Pancreas (tissue), 10 donors: ENCODE data around the gene C4A. TPM values are rescaled to one million over a fixed set of nuclear protein-coding genes. Genes with fewer than 3 reads are reported as not detected.
"Not testable (repeated sequence)": the region's sequence is repeated elsewhere in the genome, so short reads cannot be mapped to it uniquely, and the experiment has no call there.

ENCODE experiments used
- ATAC-seq, 4 donors: fragments of 200-7000 bp; cut with Tn5 transposase; one replicate each; pipeline versions ENCODE4 v1.8.0 to v1.9.1; 2020; ENCODE audit warnings: mild to moderate bottlenecking in 4 of 4, moderate library complexity in 4 of 4
- DNase-seq, 6 donors: peaks; one replicate each; pipeline ENCODE4 v3.0.0-alpha.2; 2020
- FAIRE-seq: peaks from 2 replicates; lab custom pipeline; 2012; peaks lifted over from hg19 to GRCh38; lab: Jason Lieb, UNC
- H3K27ac ChIP-seq, 4 donors: fragments of 200-600 bp; sonication (generic); 1 replicate in 3 of 4; 2 replicates in 1 of 4; pipeline versions ENCODE4 v1.5.0 to v1.8.0; 2020
- H3K27me3 ChIP-seq, 4 donors: fragments of 200-600 bp; one replicate each; pipeline ENCODE4 v1.8.0; 2021
- H3K36me3 ChIP-seq, 3 donors: fragments of 200-600 bp; sonication (generic) in 1 of 3; one replicate each; pipeline versions ENCODE4 v1.5.0 to v1.8.0; 2020 to 2021
- H3K4me1 ChIP-seq, 3 donors: fragments of 200-600 bp; one replicate each; pipeline ENCODE4 v1.8.0; 2021
- H3K4me3 ChIP-seq, 4 donors: fragments of 200-600 bp; sonication (generic) in 2 of 4; one replicate each; pipeline versions ENCODE4 v1.5.0 to v1.8.0; 2020 to 2021
- H3K9me3 ChIP-seq, 4 donors: fragments of 200-600 bp; one replicate each; pipeline ENCODE4 v1.8.0; 2021
- CTCF ChIP-seq, 4 donors: fragments of 200-600 bp; sonication (generic) in 3 of 4; IDR thresholded peaks; one replicate each; pipeline versions ENCODE4 v1.5.0 to v1.8.0; 2021; ENCODE audit warnings: antibody characterized with exemption in 4 of 4
- WGBS, 2 donors: extraction: QIAGEN DNeasy Blood & Tissue Kit; methylation state at CpG; one replicate each; pipeline ENCODE4 v1.1.7; 2013; 5-methylcytosine and 5-hydroxymethylcytosine counted together
- intact Hi-C, 3 donors: fragments of 100-400 bp; cut with DNase I; formaldehyde crosslinking; loops; one replicate each; pipeline versions ENCODE4 v1.11.1 to v1.14.2; 2022
- polyA plus RNA-seq, 2 donors: library from polyadenylated mRNA; stranded (reverse); fragments of 200-250 nt; gene quantifications; one replicate each; pipeline ENCODE4 v1.2.3, GENCODE V29; 2013
- total RNA-seq, 6 donors: library from RNA; stranded (reverse); fragmentation: NEBNext Ultra II Directional in 4 of 6; extraction: Animal tissue kit (Norgen Biotek cat#: 25700) in 4 of 6; gene quantifications; one replicate each; pipeline versions ENCODE4 v1.2.1 to v1.2.4, GENCODE V29; 2021 to 2023
- donor health status: healthy with polysubstance abuse.
- donor health status: DM: no; HTN: no; CAD: no; lungs with moderate emphysema.
- donor health status: DM: no; HTN: no; CAD: no.
- donor health status: control.
- donor health status: control.
- donor health status: Bipolar disorder and iron deficiency.
- donor health status: DM: yes; HTN: yes; CAD: no.
- donor health status: DM: no; HTN: no; CAD: no.
- donor health status: DM: no; HTN: no; CAD: no.
- donor health status: DM: yes; HTN: yes; CAD: no.

Gene C4A
- total RNA-seq (100 to 1,000 TPM in 3 of 6 donors, 10 to 100 TPM in 3; 14.0 to 789 (median 112) TPM), polyA plus RNA-seq (100 to 1,000 TPM in 1 of 2 donors, 10 to 100 TPM in 1; 40.3 to 130 TPM)

DNA sequence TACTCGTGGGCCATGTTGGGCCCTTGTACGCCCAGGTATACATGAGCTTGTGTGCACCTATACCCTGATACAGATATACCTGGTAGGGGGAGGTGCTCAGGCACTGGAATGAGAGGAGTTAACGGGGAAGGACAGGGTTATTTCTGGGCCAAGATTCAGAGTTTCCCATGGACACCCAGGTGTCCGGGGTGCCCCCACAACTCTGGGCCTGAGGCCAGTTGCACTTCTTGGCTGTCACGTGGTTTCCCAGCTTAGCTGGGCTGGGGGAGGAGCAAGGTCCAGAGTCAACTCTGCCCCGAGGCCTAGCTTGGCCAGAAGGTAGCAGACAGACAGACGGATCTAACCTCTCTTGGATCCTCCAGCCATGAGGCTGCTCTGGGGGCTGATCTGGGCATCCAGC lies at the start of gene C4A:
Gene C4A, plus strand, starts transcription at position 314 of the 400 bp plus-strand sequence. Its CDS starts 51 bp downstream, at position 365.
- H3K36me3 ChIP-seq, H3K27ac ChIP-seq, H3K27me3 ChIP-seq, H3K9me3 ChIP-seq, intact Hi-C loops, DNase-seq, FAIRE-seq, H3K4me1 ChIP-seq, H3K4me3 ChIP-seq: not testable (repeated sequence)
- no CpG with 5 or more reads among the region's 7 CpGs for WGBS, 2 donors
- ATAC-seq, result peak in 3 of 4 donors; percentile 84 to 96 (median 92)

DNA sequence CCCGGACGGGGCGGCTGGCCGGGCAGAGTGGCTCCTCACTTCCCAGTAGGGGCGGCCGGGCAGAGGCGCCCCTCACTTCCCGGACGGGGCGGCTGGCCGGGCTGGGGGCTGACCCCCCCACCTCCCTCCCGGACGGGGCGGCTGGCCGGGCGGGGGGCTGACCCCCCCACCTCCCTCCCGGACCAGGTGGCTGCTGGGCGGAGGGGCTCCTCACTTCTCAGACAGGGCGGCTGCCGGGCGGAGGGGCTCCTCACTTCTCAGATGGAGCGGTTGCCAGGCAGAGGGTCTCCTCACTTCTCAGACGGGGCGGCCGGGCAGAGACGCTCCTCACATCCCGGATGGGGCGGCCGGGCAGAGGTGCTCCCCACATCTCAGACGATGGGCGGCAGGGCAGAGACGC lies 49.7 kb upstream of the C4A start:
- H3K27me3 ChIP-seq, DNase-seq, H3K9me3 ChIP-seq, intact Hi-C loops, H3K36me3 ChIP-seq, ATAC-seq, H3K4me3 ChIP-seq, FAIRE-seq, H3K27ac ChIP-seq, H3K4me1 ChIP-seq: not testable (repeated sequence)
- 85 to 89% methylated on average over 7 to 32 of the region's 32 CpGs for WGBS, 2 donors

DNA sequence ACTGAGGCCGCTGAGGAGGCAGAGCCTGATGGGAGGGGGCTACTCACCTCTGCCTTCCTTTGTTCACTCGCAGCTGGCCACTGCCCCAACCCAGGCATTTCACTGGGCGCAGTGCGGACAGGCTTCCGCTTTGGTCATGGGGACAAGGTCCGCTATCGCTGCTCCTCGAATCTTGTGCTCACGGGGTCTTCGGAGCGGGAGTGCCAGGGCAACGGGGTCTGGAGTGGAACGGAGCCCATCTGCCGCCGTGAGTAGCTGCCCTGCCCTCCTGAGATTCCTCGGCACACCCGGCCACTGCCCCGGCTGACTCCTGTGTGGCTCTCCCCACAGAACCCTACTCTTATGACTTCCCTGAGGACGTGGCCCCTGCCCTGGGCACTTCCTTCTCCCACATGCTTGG lies 48.3 kb upstream of the C4A start:
- FAIRE-seq (no peak), ATAC-seq (no peak), DNase-seq (no peak)
- H3K9me3 ChIP-seq, result no peaks in the 10 kb centered on the region
- H3K27me3 ChIP-seq, result no peaks in the 10 kb centered on the region
- no peak for TF ChIP-seq CTCF (IDR thresholded peaks at IDR 0.05)
- no peak overlapping the region for H3K4me3 ChIP-seq
- 72 to 83% methylated on average over 19 of the region's 19 CpGs for WGBS, 2 donors
- intact Hi-C loops, result no loop called here
- no peak overlapping the region for H3K27ac ChIP-seq
- H3K36me3 ChIP-seq, result no peaks in the 10 kb centered on the region
- H3K4me1 ChIP-seq, result no peaks in the 10 kb centered on the region

- no peak for TF ChIP-seq CTCF (IDR thresholded peaks at IDR 0.05)
- no peaks in the 10 kb centered on the region for H3K4me1 ChIP-seq
- DNase-seq, result no peak
- no peak for FAIRE-seq
- ATAC-seq, result no peak
- WGBS, 2 donors, result 65 to 71% methylated on average over 3 of the region's 3 CpGs
- H3K27me3 ChIP-seq, result no peaks in the 10 kb centered on the region
- no peaks in the 10 kb centered on the region for H3K36me3 ChIP-seq
- intact Hi-C loops, result no loop called here
- no peak overlapping the region for H3K27ac ChIP-seq
- no peak overlapping the region for H3K4me3 ChIP-seq
- H3K9me3 ChIP-seq, result no peaks in the 10 kb centered on the region
Observed at GRCh38 chr6:31935021-31935420, 46.8 kb upstream of the C4A start.

DNA sequence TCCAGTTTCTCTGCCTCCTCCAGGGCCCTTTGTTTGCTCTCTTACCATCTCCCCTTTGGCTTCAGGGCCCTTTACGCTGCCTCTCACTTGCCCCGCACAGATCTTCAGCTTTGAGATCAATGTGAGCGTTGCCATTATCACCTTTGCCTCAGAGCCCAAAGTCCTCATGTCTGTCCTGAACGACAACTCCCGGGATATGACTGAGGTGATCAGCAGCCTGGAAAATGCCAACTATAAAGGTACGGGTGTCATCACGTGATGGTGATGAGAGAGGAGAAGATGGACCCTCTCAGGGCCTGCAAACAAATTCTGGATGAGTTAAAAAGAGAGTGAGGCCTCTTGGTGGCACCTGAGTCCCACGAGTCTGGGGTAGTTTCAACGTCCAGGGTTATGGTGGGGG lies 46.0 kb upstream of the C4A start:
- H3K36me3 ChIP-seq, result no peaks in the 10 kb centered on the region
- no peaks in the 10 kb centered on the region for H3K27me3 ChIP-seq
- intact Hi-C loops, result no loop called here
- no peaks in the 10 kb centered on the region for H3K9me3 ChIP-seq
- H3K4me3 ChIP-seq, result no peak overlapping the region
- WGBS, 2 donors, result 60 to 64% methylated on average over 9 of the region's 9 CpGs
- FAIRE-seq (no peak), DNase-seq (no peak), ATAC-seq (no peak)
- TF ChIP-seq CTCF (IDR thresholded peaks at IDR 0.05), result no peak
- no peak overlapping the region for H3K27ac ChIP-seq
- no peaks in the 10 kb centered on the region for H3K4me1 ChIP-seq

- Histone ChIP-seq H3K36me3 (no peaks in the 10 kb centered on the region), H3K4me1 (peaks cover 0 to 6% (median 0%) of the 10 kb centered on the region in 3 donors), H3K4me3 (no peak overlapping the region), H3K9me3 (no peaks in the 10 kb centered on the region), H3K27ac (no peak overlapping the region), H3K27me3 (no peaks in the 10 kb centered on the region)
- DNase-seq (no peak), FAIRE-seq (no peak), ATAC-seq (peak in 1 of 4 donors; percentile 65)
- intact Hi-C loops, result no loop called here
- WGBS, 2 donors, result 3 to 6% methylated on average over 6 of the region's 6 CpGs
- TF ChIP-seq CTCF (IDR thresholded peaks at IDR 0.05), result no peak
Observed at GRCh38 chr6:31940256-31940664, 41.6 kb upstream of the C4A start.
